Vagina (tissue), 2 donors: ENCODE results near the gene DHRS11.

Experiments
- CTCF ChIP-seq, 3 experiments: fragments of 450-650 bp in 2 of 3; fragments of 200-600 bp in 1 of 3; sonication (generic) in 1 of 3; IDR thresholded peaks; one replicate each; pipeline ENCODE4 v1.5.1; 2017 to 2019; ENCODE audit warnings: antibody characterized with exemption in 3 of 3, mild to moderate bottlenecking in 2 of 3, moderate library complexity in 2 of 3
- POLR2AphosphoS5 ChIP-seq, 2 donors: sonication (generic); formaldehyde crosslinking; IDR thresholded peaks; one replicate each; pipeline ENCODE4 v1.9.0; 2017; ENCODE audit warnings: antibody characterized with exemption in 2 of 2, mild to moderate bottlenecking in 2 of 2, low read depth in 1 of 2; ENCODE audit not compliant: insufficient read depth in 1 of 2

- TF ChIP-seq POLR2AphosphoS5 (IDR thresholded peaks at IDR 0.05; ENCODE audit: insufficient read depth in 1 of 2, low read depth in 1 of 2), result no peak
- TF ChIP-seq CTCF (IDR thresholded peaks at IDR 0.05), result no peak
These were observed 47.7 kb upstream of the DHRS11 start for GRCh38 chr17:36544044-36544306.
